Ishikawa (cell line): ENCODE data around the gene VIM.

Source experiments
- CEBPB ChIP-seq: IDR thresholded peaks from 2 replicates; pipeline ENCODE4 v1.6.1; 2012
- CREB1 ChIP-seq: IDR thresholded peaks from 2 replicates; pipeline ENCODE4 v1.6.1; 2012; ENCODE audit warnings: low read depth
- EP300 ChIP-seq: IDR thresholded peaks from 2 replicates; pipeline ENCODE4 v1.6.1; 2012; ENCODE audit warnings: borderline replicate concordance
- FOXM1 ChIP-seq: IDR thresholded peaks from 2 replicates; pipeline ENCODE4 v1.6.1; 2012; ENCODE audit warnings: low read depth, borderline replicate concordance
- MAX ChIP-seq: IDR thresholded peaks from 2 replicates; pipeline ENCODE4 v1.6.1; 2012
- NFIC ChIP-seq: IDR thresholded peaks from 2 replicates; pipeline ENCODE4 v1.6.1; 2012
- RAD21 ChIP-seq: IDR thresholded peaks from 2 replicates; pipeline ENCODE4 v1.6.1; 2012; ENCODE audit warnings: low read depth
- REST ChIP-seq: IDR thresholded peaks from 2 replicates; pipeline ENCODE4 v1.6.1; 2012; ENCODE audit warnings: low read depth, mild to moderate bottlenecking
- TAF1 ChIP-seq: IDR thresholded peaks from 2 replicates; pipeline ENCODE4 v1.6.1; 2012; ENCODE audit warnings: low read depth, mild to moderate bottlenecking
- TCF12 ChIP-seq: IDR thresholded peaks from 2 replicates; pipeline ENCODE4 v1.6.1; 2012; ENCODE audit warnings: low read depth
- TEAD4 ChIP-seq: IDR thresholded peaks from 2 replicates; pipeline ENCODE4 v1.6.1; 2012
- YY1 ChIP-seq: IDR thresholded peaks from 2 replicates; pipeline ENCODE4 v1.6.1; 2012; ENCODE audit warnings: low read depth
- TF ChIP-seq, protein P1 (sequence below): IDR thresholded peaks from 2 replicates; pipeline ENCODE4 v1.6.1; 2012

GRCh38 chr10:17195083-17195482, 33.0 kb upstream of the VIM start:
- TF ChIP-seq EP300 (no peak), MAX (no peak), RAD21 (no peak), TCF12 (no peak), YY1 (no peak), CREB1 (no peak), CEBPB (no peak), TEAD4 (no peak), FOXM1 (no peak), REST (no peak), TAF1 (no peak), NFIC (no peak)
- TF ChIP-seq, protein P1, sequence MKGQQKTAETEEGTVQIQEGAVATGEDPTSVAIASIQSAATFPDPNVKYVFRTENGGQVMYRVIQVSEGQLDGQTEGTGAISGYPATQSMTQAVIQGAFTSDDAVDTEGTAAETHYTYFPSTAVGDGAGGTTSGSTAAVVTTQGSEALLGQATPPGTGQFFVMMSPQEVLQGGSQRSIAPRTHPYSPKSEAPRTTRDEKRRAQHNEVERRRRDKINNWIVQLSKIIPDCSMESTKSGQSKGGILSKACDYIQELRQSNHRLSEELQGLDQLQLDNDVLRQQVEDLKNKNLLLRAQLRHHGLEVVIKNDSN: no peak
